ENCODE measurements around the gene MN1.
"Not testable (repeated sequence)": the region's sequence is repeated elsewhere in the genome, so short reads cannot be mapped to it uniquely, and the experiment has no call there.

Gene MN1

GRCh38 chr22:27745809-27746208 is 55.7 kb downstream of the MN1 start:
- intact Hi-C loops (cut with DNase I; ENCODE audit: low total_unique reads): no loop called here
- H3K4me3 ChIP-seq: no peak overlapping the region
- no peak overlapping the region for H3K27ac ChIP-seq
- H3K9me3 ChIP-seq: no peaks in the 10 kb centered on the region
- no peak for TF ChIP-seq CTCF (IDR thresholded peaks at IDR 0.05)
- H3K36me3 ChIP-seq: no peaks in the 10 kb centered on the region
- no peak for DNase-seq
- peaks cover 0 to 42% (median 33%) of the 10 kb centered on the region in 4 donors for H3K4me1 ChIP-seq
- H3K27me3 ChIP-seq: no peaks in the 10 kb centered on the region

- H3K27ac ChIP-seq: no peak overlapping the region
- peaks cover 0 to 35% (median 27%) of the 10 kb centered on the region in 4 donors for H3K4me1 ChIP-seq
- peak in 1 of 2 donors; percentile 29 for DNase-seq
- intact Hi-C loops (cut with DNase I; ENCODE audit: low total_unique reads): no loop called here
- H3K27me3 ChIP-seq: no peaks in the 10 kb centered on the region
- no peaks in the 10 kb centered on the region for H3K36me3 ChIP-seq
- no peak for TF ChIP-seq CTCF (IDR thresholded peaks at IDR 0.05)
- H3K9me3 ChIP-seq: no peaks in the 10 kb centered on the region
- H3K4me3 ChIP-seq: no peak overlapping the region
Observed at GRCh38 chr22:27745154-27745553, 56.4 kb downstream of the MN1 start.

- intact Hi-C loops (cut with DNase I; ENCODE audit: low total_unique reads); H3K27me3 ChIP-seq; H3K4me3 ChIP-seq; H3K27ac ChIP-seq; H3K9me3 ChIP-seq; H3K36me3 ChIP-seq: not testable (repeated sequence)
- peak; percentile 0 to 58 for DNase-seq
- H3K4me1 ChIP-seq: peaks cover 0 to 24% (median 17%) of the 10 kb centered on the region in 4 donors
Observed at GRCh38 chr22:27744078-27744477, 57.5 kb downstream of the MN1 start.

- TF ChIP-seq CTCF (IDR thresholded peaks at IDR 0.05): no peak
- no peaks in the 10 kb centered on the region for H3K4me1 ChIP-seq
- DNase-seq: peak in 1 of 2 donors; percentile 9
- no peak overlapping the region for H3K27ac ChIP-seq
- H3K36me3 ChIP-seq: no peaks in the 10 kb centered on the region
- intact Hi-C loops (cut with DNase I; ENCODE audit: low total_unique reads): no loop called here
- H3K9me3 ChIP-seq: peaks cover 0 to 3% (median 0%) of the 10 kb centered on the region in 3 donors
- no peaks in the 10 kb centered on the region for H3K27me3 ChIP-seq
- no peak overlapping the region for H3K4me3 ChIP-seq
Observed at GRCh38 chr22:27740202-27740748, 61.3 kb downstream of the MN1 start.

DNA sequence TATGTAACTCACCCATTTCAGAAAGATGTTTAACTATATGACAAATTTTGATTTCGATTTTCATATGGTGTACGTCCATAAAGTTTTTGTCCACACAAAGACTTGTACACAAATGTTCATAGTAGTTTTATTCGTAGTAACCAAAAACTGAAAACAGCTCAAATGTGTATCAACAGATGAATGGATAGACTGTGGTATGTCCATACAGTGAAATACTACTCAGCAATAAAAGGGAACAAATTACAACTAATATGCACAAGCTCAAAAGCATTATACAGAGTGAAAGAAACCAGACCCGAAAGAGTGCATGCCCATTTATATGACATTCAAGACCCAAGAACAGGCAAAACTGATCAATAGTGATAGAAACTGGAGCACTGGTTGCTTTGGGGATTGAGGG is 64.0 kb downstream of the MN1 start:
- Histone ChIP-seq H3K36me3 (no peaks in the 10 kb centered on the region), H3K4me1 (no peaks in the 10 kb centered on the region), H3K27me3 (no peaks in the 10 kb centered on the region), H3K9me3 (peaks cover 0 to 3% (median 0%) of the 10 kb centered on the region in 3 donors), H3K4me3 (no peak overlapping the region), H3K27ac (no peak overlapping the region)
- no peak for TF ChIP-seq CTCF (IDR thresholded peaks at IDR 0.05)
- no peak for DNase-seq
- intact Hi-C loops (cut with DNase I; ENCODE audit: low total_unique reads): no loop called here

GRCh38 chr22:27734066-27734465 is 67.5 kb downstream of the MN1 start:
- Histone ChIP-seq H3K9me3 (peaks cover 0 to 3% (median 0%) of the 10 kb centered on the region in 3 donors), H3K4me3 (no peak overlapping the region), H3K36me3 (no peaks in the 10 kb centered on the region), H3K27me3 (no peaks in the 10 kb centered on the region), H3K4me1 (no peaks in the 10 kb centered on the region), H3K27ac (no peak overlapping the region)
- TF ChIP-seq CTCF (IDR thresholded peaks at IDR 0.05): no peak
- intact Hi-C loops (cut with DNase I; ENCODE audit: low total_unique reads): no loop called here
- peak in 1 of 2 donors; percentile 34 for DNase-seq
